PC-9 (cell line): ENCODE results near the gene AKAP13. TPM values are rescaled to one million over a fixed set of nuclear protein-coding genes. Genes with fewer than 3 reads are reported as not detected.

Experiments used
- BruUV-seq: library from RNA; stranded (reverse); fragments of 400-500 nt; replicated peaks from 2 replicates; lab custom pipeline; 2021; lab: Mats Ljungman, UMichigan
- CTCF ChIA-PET: fragments of 300-600 bp; sonication (Branson Sonifier 250); formaldehyde crosslinking; loops from one replicate; lab custom pipeline; 2022; ENCODE audit warnings: antibody characterized with exemption; lab: Charles Lee
- POLR2A ChIA-PET: fragments of 300-600 bp; sonication (Branson Sonifier 250); formaldehyde crosslinking; loops from one replicate; lab custom pipeline; 2022; ENCODE audit warnings: antibody characterized with exemption; ENCODE audit not compliant: unreplicated experiment; lab: Charles Lee
- DNase-seq, 2 experiments: peaks; one replicate each; pipeline versions ENCODE4 v3.0.0 to v3.0.0-alpha.2; 2015 to 2022; ENCODE audit warnings: mixed read lengths in 1 of 2
- H2AFZ ChIP-seq: fragments of 200-600 bp; sonication (generic); 2 replicates; pipeline ENCODE4 v1.8.1; 2017; ENCODE audit warnings: antibody characterized with exemption
- H3F3A ChIP-seq: fragments of 200-600 bp; sonication (generic); 2 replicates; pipeline ENCODE4 v1.8.1; 2017; ENCODE audit warnings: antibody characterized with exemption, mild to moderate bottlenecking, low read depth; ENCODE audit not compliant: insufficient read depth
- H3K27ac ChIP-seq: fragments of 200-600 bp; sonication (generic); 2 replicates; pipeline ENCODE4 v1.6.1; 2016; ENCODE audit warnings: mixed run types
- H3K27me3 ChIP-seq: fragments of 200-600 bp; sonication (generic); 2 replicates; pipeline ENCODE4 v1.6.1; 2016; ENCODE audit warnings: low read depth, mixed run types; ENCODE audit not compliant: insufficient read depth
- H3K36me3 ChIP-seq: fragments of 200-600 bp; sonication (generic); 2 replicates; pipeline ENCODE4 v1.6.1; 2016; ENCODE audit warnings: low read depth, mixed run types
- H3K4me1 ChIP-seq: fragments of 200-600 bp; sonication (generic); replicated peaks from 2 replicates; pipeline ENCODE4 v1.6.1; 2016; ENCODE audit warnings: mixed run types; ENCODE audit not compliant: insufficient read depth
- H3K4me2 ChIP-seq: fragments of 200-600 bp; sonication (generic); 2 replicates; pipeline ENCODE4 v1.6.1; 2017; ENCODE audit warnings: mixed run types
- H3K4me3 ChIP-seq: fragments of 200-600 bp; sonication (generic); 2 replicates; pipeline ENCODE4 v1.6.1; 2016; ENCODE audit warnings: mixed run types
- H3K79me2 ChIP-seq: fragments of 200-600 bp; sonication (generic); 2 replicates; pipeline ENCODE4 v1.6.1; 2017; ENCODE audit warnings: low read depth, mixed run types
- H3K9me2 ChIP-seq: fragments of 200-600 bp; sonication (generic); 2 replicates; pipeline ENCODE4 v1.8.1; 2017; ENCODE audit warnings: mild to moderate bottlenecking; ENCODE audit not compliant: insufficient read depth
- H3K9me3 ChIP-seq: fragments of 200-600 bp; sonication (generic); 2 replicates; pipeline ENCODE4 v1.8.1; 2016; ENCODE audit warnings: low read depth; ENCODE audit not compliant: insufficient read depth
- H4K20me1 ChIP-seq: fragments of 200-600 bp; sonication (generic); 2 replicates; pipeline ENCODE4 v1.8.1; 2017; ENCODE audit not compliant: insufficient read depth
- CTCF ChIP-seq: fragments of 200-600 bp; sonication (generic); conservative IDR thresholded peaks from 2 replicates; pipeline ENCODE4 v1.6.1; 2017; ENCODE audit warnings: mixed run types, antibody characterized with exemption, mild to moderate bottlenecking, moderate library complexity
- EZH2 ChIP-seq: fragments of 200-600 bp; sonication (generic); IDR thresholded peaks from 2 replicates; pipeline ENCODE4 v1.8.0; 2017; ENCODE audit warnings: antibody characterized with exemption, low read depth
- intact Hi-C: fragments of 100-400 bp; cut with micrococcal nuclease; formaldehyde crosslinking; loops from one replicate; pipeline ENCODE4 v1.10.0; 2022; ENCODE audit not compliant: unreplicated experiment
- total RNA-seq: library from RNA; stranded (reverse); gene quantifications from 2 replicates; pipeline ENCODE4 v1.2.3, GENCODE V29; 2021

AKAP13 gene
- total RNA-seq, 1 experiment from 2014 or later: 82.5 TPM

GRCh38 chr15:85412956-85413854 lies 32.8 kb downstream of the AKAP13 start:
- DNase-seq: peak; percentile 59 to 90
- ChIA-PET POLR2A (interaction anchor here (0.6 to 0.7 kb wide), 3 partner anchors 32 to 87 kb away, joined by 3 to 8 read pairs (median 3); no protein-coding TSS in a partner anchor), CTCF (interaction anchor here (0.7 to 1.9 kb wide), 5 partner anchors 9 to 117 kb away, joined by 4 to 14 read pairs (median 6); no protein-coding TSS in a partner anchor)
- Histone ChIP-seq H3K36me3 (no peaks in the 10 kb centered on the region), H3F3A (peaks cover 24% of the 10 kb centered on the region), H4K20me1 (no peaks in the 10 kb centered on the region), H3K9me2 (no peaks in the 10 kb centered on the region), H3K4me2 (peak overlapping the region; percentile 65), H3K9me3 (peaks cover 6% of the 10 kb centered on the region; the same call in 1 of the 2 replicates), H3K79me2 (peaks cover 94% of the 10 kb centered on the region), H3K4me1 (peaks cover 46% of the 10 kb centered on the region), H3K4me3 (no peak overlapping the region), H2AFZ (no peak overlapping the region), H3K27ac (peak overlapping the region; percentile 98), H3K27me3 (no peaks in the 10 kb centered on the region)
- intact Hi-C loops: loop anchor here (2.0 kb wide), 1 partner anchor 82 kb away; no protein-coding TSS in a partner anchor
- TF ChIP-seq CTCF (no peak), EZH2 (no peak)
- no TSS peak for BruUV-seq

- H3K4me1 ChIP-seq: peaks cover 48% of the 10 kb centered on the region
- no peak for DNase-seq
- peak overlapping the region; percentile 65 for H3K4me2 ChIP-seq
- no peaks in the 10 kb centered on the region for H3K27me3 ChIP-seq
- H3K4me3 ChIP-seq: peak overlapping the region; percentile 29
- TF ChIP-seq CTCF (no peak), EZH2 (no peak)
- CTCF ChIA-PET: interaction anchor here (1.5 to 1.9 kb wide), 2 partner anchors 83 to 117 kb away, joined by 6 to 14 read pairs; no protein-coding TSS in a partner anchor
- intact Hi-C loops: loop anchor here (1.0 kb wide), 1 partner anchor 118 kb away; no protein-coding TSS in a partner anchor
- TSS peak; percentile 59 for BruUV-seq
- peaks cover 94% of the 10 kb centered on the region for H3K79me2 ChIP-seq
- peaks cover 30% of the 10 kb centered on the region for H3F3A ChIP-seq
- no peaks in the 10 kb centered on the region for H3K9me3 ChIP-seq
- H3K27ac ChIP-seq: peak overlapping the region; percentile 98
- H3K9me2 ChIP-seq: no peaks in the 10 kb centered on the region
- no peaks in the 10 kb centered on the region for H4K20me1 ChIP-seq
- H2AFZ ChIP-seq: no peak overlapping the region
- no peaks in the 10 kb centered on the region for H3K36me3 ChIP-seq
- POLR2A ChIA-PET: interaction anchor here (0.6 kb wide), 1 partner anchor 56 kb away, joined by 4 read pairs; no protein-coding TSS in a partner anchor
Observed at GRCh38 chr15:85414037-85414436, 33.6 kb downstream of the AKAP13 start.

GRCh38 chr15:85414495-85414894 lies 34.1 kb downstream of the AKAP13 start:
- Histone ChIP-seq H3K36me3 (no peaks in the 10 kb centered on the region), H2AFZ (no peak overlapping the region), H3K4me3 (0 out of 2 replicates have a peak overlapping the region, but pooled peaks have one; percentile 29), H3K4me1 (peaks cover 51% of the 10 kb centered on the region), H3K9me2 (no peaks in the 10 kb centered on the region), H3K27me3 (no peaks in the 10 kb centered on the region), H4K20me1 (no peaks in the 10 kb centered on the region), H3K27ac (peak overlapping the region; percentile 98), H3F3A (peaks cover 34% of the 10 kb centered on the region), H3K9me3 (no peaks in the 10 kb centered on the region), H3K79me2 (peaks cover 94% of the 10 kb centered on the region), H3K4me2 (peak overlapping the region; percentile 65)
- no peak for DNase-seq
- intact Hi-C loops: loop anchor here (1.0 kb wide), 1 partner anchor 118 kb away; no protein-coding TSS in a partner anchor
- TF ChIP-seq CTCF: no peak
- no peak for TF ChIP-seq EZH2
- ChIA-PET CTCF (interaction anchor here (1.5 to 1.9 kb wide), 2 partner anchors 83 to 118 kb away, joined by 6 to 14 read pairs; no protein-coding TSS in a partner anchor), POLR2A (interaction anchor here (0.5 to 0.6 kb wide), 3 partner anchors 122 to 777 kb away, joined by 4 to 7 read pairs (median 4); no protein-coding TSS in a partner anchor)
- no TSS peak for BruUV-seq
